ENCODE data around the gene PITPNM3. TPM values are rescaled to one million over a fixed set of nuclear protein-coding genes. Genes with fewer than 3 reads are reported as not detected.

Gene PITPNM3
- total RNA-seq, 1 donor from 2014 or later = 0.72 TPM

- Mint-ChIP-seq H3K36me3 (ENCODE audit: low read depth, unreplicated experiment) (peaks cover 3% of the 10 kb centered on the region), H3K27me3 (ENCODE audit: unreplicated experiment) (peaks cover 4% of the 10 kb centered on the region), H3K27ac (ENCODE audit: unreplicated experiment) (peak within 1 kb of the TSS; percentile 69), H3K4me1 (ENCODE audit: unreplicated experiment) (peaks cover 16% of the 10 kb centered on the region), H3K9me3 (ENCODE audit: unreplicated experiment) (no peaks in the 10 kb centered on the region), H3K4me3 (ENCODE audit: unreplicated experiment) (peak within 1 kb of the TSS; percentile 93)
- no peak for TF ChIP-seq CTCF (IDR thresholded peaks at IDR 0.05; ENCODE audit: unreplicated experiment)
- DNase-seq (ENCODE audit: low spot score) = peak; percentile 99
Measured at GRCh38 chr17:6443692-6444570, 112.4 kb downstream of the PITPNM3 start, which contains the start of gene PIMREG. Gene PIMREG (plus strand): TSS chr17:6444455. CDS start chr17:6445111, 656 bp downstream.

GRCh38 chr17:6442775-6443174 is 113.6 kb downstream of the PITPNM3 start:
- Mint-ChIP-seq H3K27ac (ENCODE audit: unreplicated experiment) (no peak overlapping the region), H3K4me3 (ENCODE audit: unreplicated experiment) (no peak overlapping the region), H3K9me3 (ENCODE audit: unreplicated experiment) (no peaks in the 10 kb centered on the region), H3K36me3 (ENCODE audit: low read depth, unreplicated experiment) (peaks cover 3% of the 10 kb centered on the region), H3K27me3 (ENCODE audit: unreplicated experiment) (peaks cover 4% of the 10 kb centered on the region), H3K4me1 (ENCODE audit: unreplicated experiment) (peaks cover 16% of the 10 kb centered on the region)
- no peak for TF ChIP-seq CTCF (IDR thresholded peaks at IDR 0.05; ENCODE audit: unreplicated experiment)
- no peak for DNase-seq (ENCODE audit: low spot score)

- peaks cover 3% of the 10 kb centered on the region for H3K36me3 Mint-ChIP-seq (ENCODE audit: low read depth, unreplicated experiment)
- peaks cover 10% of the 10 kb centered on the region for H3K4me1 Mint-ChIP-seq (ENCODE audit: unreplicated experiment)
- no peaks in the 10 kb centered on the region for H3K9me3 Mint-ChIP-seq (ENCODE audit: unreplicated experiment)
- DNase-seq (ENCODE audit: low spot score) = no peak
- no peak overlapping the region for H3K4me3 Mint-ChIP-seq (ENCODE audit: unreplicated experiment)
- no peak overlapping the region for H3K27ac Mint-ChIP-seq (ENCODE audit: unreplicated experiment)
- H3K27me3 Mint-ChIP-seq (ENCODE audit: unreplicated experiment) = peaks cover 4% of the 10 kb centered on the region
- TF ChIP-seq CTCF (IDR thresholded peaks at IDR 0.05; ENCODE audit: unreplicated experiment) = no peak
Measured at GRCh38 chr17:6439951-6440350, 116.4 kb downstream of the PITPNM3 start.

- Mint-ChIP-seq H3K4me1 (ENCODE audit: unreplicated experiment) (no peaks in the 10 kb centered on the region), H3K4me3 (ENCODE audit: unreplicated experiment) (no peak overlapping the region), H3K9me3 (ENCODE audit: unreplicated experiment) (no peaks in the 10 kb centered on the region), H3K27ac (ENCODE audit: unreplicated experiment) (no peak overlapping the region), H3K36me3 (ENCODE audit: low read depth, unreplicated experiment) (no peaks in the 10 kb centered on the region), H3K27me3 (ENCODE audit: unreplicated experiment) (peaks cover 3% of the 10 kb centered on the region)
- TF ChIP-seq CTCF (IDR thresholded peaks at IDR 0.05; ENCODE audit: unreplicated experiment) = no peak
- DNase-seq (ENCODE audit: low spot score) = no peak
Measured at GRCh38 chr17:6437956-6438355, 118.4 kb downstream of the PITPNM3 start.

GRCh38 chr17:6437466-6437865 is 118.9 kb downstream of the PITPNM3 start:
- no peak for DNase-seq (ENCODE audit: low spot score)
- H3K27ac Mint-ChIP-seq (ENCODE audit: unreplicated experiment) = no peak overlapping the region

More at GRCh38 chr17:6437466-6437865, 118.9 kb downstream of the PITPNM3 start:
- H3K36me3 Mint-ChIP-seq (ENCODE audit: low read depth, unreplicated experiment) = no peaks in the 10 kb centered on the region
- no peaks in the 10 kb centered on the region for H3K4me1 Mint-ChIP-seq (ENCODE audit: unreplicated experiment)
- no peaks in the 10 kb centered on the region for H3K9me3 Mint-ChIP-seq (ENCODE audit: unreplicated experiment)
- no peak for TF ChIP-seq CTCF (IDR thresholded peaks at IDR 0.05; ENCODE audit: unreplicated experiment)
- H3K4me3 Mint-ChIP-seq (ENCODE audit: unreplicated experiment) = no peak overlapping the region
- H3K27me3 Mint-ChIP-seq (ENCODE audit: unreplicated experiment) = peaks cover 3% of the 10 kb centered on the region

Data from endothelial cell (in vitro differentiated cells).